Measurements from ENCODE around the gene CYP20A1. TPM values are rescaled to one million over a fixed set of nuclear protein-coding genes. Genes with fewer than 3 reads are reported as not detected.
"Not testable (repeated sequence)": the region's sequence is repeated elsewhere in the genome, so short reads cannot be mapped to it uniquely, and the experiment has no call there.

CYP20A1 gene
- total and polyA plus RNA-seq, 7 experiments from 2014 or later = 21.6 to 43.3 (median 28.3) TPM

DNA sequence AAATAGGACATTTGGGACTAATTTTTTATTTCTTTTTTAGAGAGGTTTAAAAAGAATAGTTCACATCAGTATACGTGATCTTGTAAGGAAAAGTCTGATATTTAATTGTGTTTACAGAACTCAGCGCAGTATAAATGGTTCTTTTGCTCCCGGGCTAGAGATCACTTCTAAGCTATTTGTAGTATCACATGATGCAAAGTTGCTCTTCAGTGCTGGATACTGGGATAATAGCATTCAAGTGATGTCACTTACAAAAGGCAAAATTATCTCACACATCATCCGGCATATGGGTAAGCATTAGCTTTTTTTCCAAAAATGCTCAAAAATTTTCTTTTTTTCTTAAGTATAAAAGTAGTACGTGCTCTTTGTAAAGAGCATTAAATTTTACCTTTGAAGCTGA, 37.4 kb upstream of the CYP20A1 start:
- Histone ChIP-seq H3K9me3 (ENCODE audit: control insufficient read depth in 2 of 3, low read length in 3 of 3) (no peaks in the 10 kb centered on the region), H3K4me1 (ENCODE audit: control insufficient read depth in 2 of 2, insufficient read depth in 2 of 2, low read length in 2 of 2) (no peaks in the 10 kb centered on the region), H3K4me3 (ENCODE audit: low read length) (no peak overlapping the region), H3K27me3 (ENCODE audit: control insufficient read depth in 2 of 2, insufficient read depth in 2 of 2, low read length in 2 of 2) (no peaks in the 10 kb centered on the region), H3K27ac (ENCODE audit: low read depth, low read length) (no peak overlapping the region), H3K36me3 (ENCODE audit: control insufficient read depth in 2 of 3, insufficient read depth in 3 of 3, low read length in 3 of 3) (no peaks in the 10 kb centered on the region)
- DNase-seq = no peak
- no peak overlapping the region for H3K4me3 Mint-ChIP-seq
- H3K27me3 Mint-ChIP-seq = no peaks in the 10 kb centered on the region
- intact Hi-C loops (cut with micrococcal nuclease) = no loop called here
- ATAC-seq = no peak
- H3K27ac Mint-ChIP-seq = no peak overlapping the region
- CTCF ChIA-PET = no interaction called here
- peaks cover 0 to 21% (median 8%) of the 10 kb centered on the region in 5 donors for H3K36me3 Mint-ChIP-seq
- no peaks in the 10 kb centered on the region for H3K9me3 Mint-ChIP-seq
- H3K4me1 Mint-ChIP-seq = peaks cover 0 to 6% (median 0%) of the 10 kb centered on the region in 7 donors
- POLR2A ChIA-PET = no interaction called here

GRCh38 chr2:203209538-203209937, 29.3 kb upstream of the CYP20A1 start:
- CTCF ChIA-PET = no interaction called here
- Mint-ChIP-seq H3K9me3 (no peaks in the 10 kb centered on the region), H3K36me3 (peaks cover 0 to 30% (median 8%) of the 10 kb centered on the region in 5 donors), H3K27me3 (no peaks in the 10 kb centered on the region), H3K4me3 (no peak overlapping the region), H3K4me1 (peaks cover 0 to 20% (median 6%) of the 10 kb centered on the region in 7 donors), H3K27ac (no peak overlapping the region)
- Histone ChIP-seq H3K4me1 (ENCODE audit: control insufficient read depth in 2 of 2, insufficient read depth in 2 of 2, low read length in 2 of 2) (peaks cover 0 to 5% of the 10 kb centered on the region in 2 donors), H3K27me3 (ENCODE audit: control insufficient read depth in 2 of 2, insufficient read depth in 2 of 2, low read length in 2 of 2) (no peaks in the 10 kb centered on the region), H3K36me3 (ENCODE audit: control insufficient read depth in 2 of 3, insufficient read depth in 3 of 3, low read length in 3 of 3) (no peaks in the 10 kb centered on the region), H3K4me3 (ENCODE audit: low read length) (no peak overlapping the region), H3K27ac (ENCODE audit: low read depth, low read length) (no peak overlapping the region), H3K9me3 (ENCODE audit: control insufficient read depth in 2 of 3, low read length in 3 of 3) (no peaks in the 10 kb centered on the region)
- no peak for ATAC-seq
- POLR2A ChIA-PET = no interaction called here
- no peak for DNase-seq
- intact Hi-C loops (cut with micrococcal nuclease) = no loop called here

GRCh38 chr2:203225423-203226039, 13.3 kb upstream of the CYP20A1 start:
- Histone ChIP-seq H3K36me3 (ENCODE audit: control insufficient read depth in 2 of 3, insufficient read depth in 3 of 3, low read length in 3 of 3) (no peaks in the 10 kb centered on the region), H3K27ac (ENCODE audit: low read depth, low read length) (no peak overlapping the region), H3K4me1 (ENCODE audit: control insufficient read depth in 2 of 2, insufficient read depth in 2 of 2, low read length in 2 of 2) (no peaks in the 10 kb centered on the region), H3K27me3 (ENCODE audit: control insufficient read depth in 2 of 2, insufficient read depth in 2 of 2, low read length in 2 of 2) (no peaks in the 10 kb centered on the region), H3K4me3 (ENCODE audit: low read length) (no peak overlapping the region), H3K9me3 (ENCODE audit: control insufficient read depth in 2 of 3, low read length in 3 of 3) (no peaks in the 10 kb centered on the region)
- peak; percentile 85 for ATAC-seq
- CTCF ChIA-PET = interaction anchor here (0.5 to 2.4 kb wide), 7 partner anchors 9 to 589 kb away, joined by 3 to 18 read pairs (median 4); partner anchors contain the start of gene CYP20A1
- Mint-ChIP-seq H3K27ac (no peak overlapping the region), H3K36me3 (no peaks in the 10 kb centered on the region), H3K9me3 (peaks cover 0 to 2% (median 0%) of the 10 kb centered on the region in 11 donors), H3K4me1 (no peaks in the 10 kb centered on the region), H3K4me3 (no peak overlapping the region), H3K27me3 (no peaks in the 10 kb centered on the region)
- DNase-seq = peak in 6 of 9 donors; percentile 2 to 41 (median 36)
- intact Hi-C loops (cut with micrococcal nuclease) = loop anchor here (1.0 to 10.0 kb wide), 8 partner anchors 13 to 684 kb away; partner anchors contain the start of gene CYP20A1 (in 1 of the 2)
- POLR2A ChIA-PET = interaction anchor here (1.0 to 3.0 kb wide), 2 partner anchors 11 to 13 kb away, joined by 5 to 10 read pairs; partner anchors contain the start of gene CYP20A1

DNA sequence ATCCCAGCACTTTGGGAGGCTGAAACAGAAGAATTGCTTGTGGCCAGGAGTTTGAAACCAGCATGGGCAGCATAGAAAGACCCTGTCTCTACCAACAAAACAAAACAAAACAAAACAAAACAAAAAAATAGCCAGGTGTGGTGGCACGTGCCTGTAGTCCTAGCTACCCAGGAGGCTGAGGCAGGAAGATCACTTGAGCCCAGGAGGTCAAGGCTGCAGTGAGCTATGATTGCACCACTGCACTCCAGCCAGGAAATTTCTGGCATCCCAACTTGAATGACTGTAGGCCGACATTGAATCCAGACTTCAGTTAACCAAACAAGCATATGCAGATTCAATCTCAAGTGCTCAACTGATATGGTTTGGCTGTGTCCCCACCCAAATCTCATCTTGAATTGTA, 9.1 kb upstream of the CYP20A1 start:
- DNase-seq; H3K27ac Mint-ChIP-seq; H3K4me1 ChIP-seq (ENCODE audit: control insufficient read depth in 2 of 2, insufficient read depth in 2 of 2, low read length in 2 of 2); H3K4me1 Mint-ChIP-seq; H3K36me3 ChIP-seq (ENCODE audit: control insufficient read depth in 2 of 3, insufficient read depth in 3 of 3, low read length in 3 of 3); H3K9me3 ChIP-seq (ENCODE audit: control insufficient read depth in 2 of 3, low read length in 3 of 3); H3K9me3 Mint-ChIP-seq; POLR2A ChIA-PET; H3K27me3 ChIP-seq (ENCODE audit: control insufficient read depth in 2 of 2, insufficient read depth in 2 of 2, low read length in 2 of 2); H3K4me3 Mint-ChIP-seq; H3K4me3 ChIP-seq (ENCODE audit: low read length); ATAC-seq; H3K27ac ChIP-seq (ENCODE audit: low read depth, low read length); H3K27me3 Mint-ChIP-seq; H3K36me3 Mint-ChIP-seq: not testable (repeated sequence)
- CTCF ChIA-PET = interaction anchor here (0.9 kb wide), 1 partner anchor 12 kb away, joined by 4 read pairs; no protein-coding TSS in a partner anchor
- intact Hi-C loops (cut with micrococcal nuclease) = loop anchor here (10.0 kb wide), 3 partner anchors 675 to 1585 kb away; partner anchors contain the start of genes ICOS (in 1 of the 2) and TMEM237 (in 1 of the 2)

GRCh38 chr2:203237346-203238238, 1.2 kb upstream of the CYP20A1 start:
- Histone ChIP-seq H3K4me1 (ENCODE audit: control insufficient read depth in 2 of 2, insufficient read depth in 2 of 2, low read length in 2 of 2) (peaks cover 6 to 14% of the 10 kb centered on the region in 2 donors), H3K36me3 (ENCODE audit: control insufficient read depth in 2 of 3, insufficient read depth in 3 of 3, low read length in 3 of 3) (peaks cover 0 to 7% (median 0%) of the 10 kb centered on the region in 3 experiments), H3K4me3 (ENCODE audit: low read length) (peak overlapping the region; percentile 97), H3K27me3 (ENCODE audit: control insufficient read depth in 2 of 2, insufficient read depth in 2 of 2, low read length in 2 of 2) (no peaks in the 10 kb centered on the region), H3K27ac (ENCODE audit: low read depth, low read length) (peak overlapping the region; percentile 98), H3K9me3 (ENCODE audit: control insufficient read depth in 2 of 3, low read length in 3 of 3) (no peaks in the 10 kb centered on the region)
- ChIA-PET POLR2A (interaction anchor here (0.6 to 2.7 kb wide), 6 partner anchors 9 to 971 kb away, joined by 3 to 16 read pairs (median 4); partner anchors contain the start of genes CARF and WDR12), CTCF (interaction anchor here (0.7 to 1.9 kb wide), 3 partner anchors 9 to 12 kb away, joined by 3 to 7 read pairs (median 3); no protein-coding TSS in a partner anchor)
- intact Hi-C loops (cut with micrococcal nuclease) = loop anchor here (1.0 to 10.0 kb wide), 14 partner anchors 12 to 1593 kb away; partner anchors contain the start of genes FAM117B (in 2 of the 2), NBEAL1 (in 2 of the 2), ABI2 (in 1 of the 2) and ALS2 (in 1 of the 2)
- Mint-ChIP-seq H3K9me3 (peaks cover 0 to 2% (median 0%) of the 10 kb centered on the region in 11 donors), H3K4me1 (peaks cover 20 to 36% (median 25%) of the 10 kb centered on the region in 7 donors), H3K27ac (peak overlapping the region; percentile 90 to 99 (median 98)), H3K4me3 (peak overlapping the region; percentile 90 to 100 (median 95)), H3K27me3 (no peaks in the 10 kb centered on the region), H3K36me3 (peaks cover 4 to 19% (median 14%) of the 10 kb centered on the region in 5 donors)
- no peak for ATAC-seq
- DNase-seq = peak in 1 of 9 donors; percentile 14

GRCh38 chr2:203238292-203238703, 520 bp upstream of the CYP20A1 start:
- peak overlapping the region; percentile 98 for H3K27ac ChIP-seq (ENCODE audit: low read depth, low read length)
- H3K27me3 ChIP-seq (ENCODE audit: control insufficient read depth in 2 of 2, insufficient read depth in 2 of 2, low read length in 2 of 2) = no peaks in the 10 kb centered on the region
- H3K36me3 ChIP-seq (ENCODE audit: control insufficient read depth in 2 of 3, insufficient read depth in 3 of 3, low read length in 3 of 3) = peaks cover 0 to 13% (median 0%) of the 10 kb centered on the region in 3 experiments
- CTCF ChIA-PET = interaction anchor here (0.7 to 1.9 kb wide), 3 partner anchors 10 to 389 kb away, joined by 3 to 7 read pairs (median 4); no protein-coding TSS in a partner anchor
- Mint-ChIP-seq H3K4me3 (peak overlapping the region; percentile 90 to 100 (median 95)), H3K27me3 (no peaks in the 10 kb centered on the region), H3K36me3 (peaks cover 4 to 24% (median 20%) of the 10 kb centered on the region in 5 donors), H3K9me3 (peaks cover 0 to 2% (median 0%) of the 10 kb centered on the region in 11 donors), H3K4me1 (peaks cover 23 to 42% (median 31%) of the 10 kb centered on the region in 7 donors), H3K27ac (peak overlapping the region; percentile 96 to 100 (median 98))
- no peaks in the 10 kb centered on the region for H3K9me3 ChIP-seq (ENCODE audit: control insufficient read depth in 2 of 3, low read length in 3 of 3)
- POLR2A ChIA-PET = interaction anchor here (0.7 to 2.7 kb wide), 6 partner anchors 10 to 971 kb away, joined by 3 to 16 read pairs (median 5); partner anchors contain the start of genes CARF and WDR12
- H3K4me1 ChIP-seq (ENCODE audit: control insufficient read depth in 2 of 2, insufficient read depth in 2 of 2, low read length in 2 of 2) = peaks cover 6 to 14% of the 10 kb centered on the region in 2 donors
- intact Hi-C loops (cut with micrococcal nuclease) = loop anchor here (1.0 to 10.0 kb wide), 14 partner anchors 13 to 1593 kb away; partner anchors contain the start of genes FAM117B (in 2 of the 2), NBEAL1 (in 2 of the 2), ABI2 (in 1 of the 2) and ALS2 (in 1 of the 2)
- H3K4me3 ChIP-seq (ENCODE audit: low read length) = peak overlapping the region; percentile 97
- no peak for DNase-seq
- no peak for ATAC-seq

Data from naive thymus-derived CD4-positive, alpha-beta T cell (primary cell).